PC-3 (cell line): ENCODE results near the gene LIPA. TPM values are rescaled to one million over a fixed set of nuclear protein-coding genes. Genes with fewer than 3 reads are reported as not detected.

Experiments used
- ATAC-seq: fragments of 200-7000 bp; cut with Tn5 transposase; 2 replicates; pipeline ENCODE4 v1.9.1; 2020; ENCODE audit warnings: mild to moderate bottlenecking, moderate library complexity
- BruUV-seq: library from RNA; stranded (reverse); fragments of 400-500 nt; replicated peaks from 2 replicates; lab custom pipeline; 2021; lab: Mats Ljungman, UMichigan
- CTCF ChIA-PET: fragments of 300-600 bp; sonication (Branson Sonifier 250); formaldehyde crosslinking; loops from one replicate; lab custom pipeline; 2022; ENCODE audit warnings: antibody characterized with exemption; lab: Charles Lee
- POLR2A ChIA-PET: fragments of 300-600 bp; sonication (Branson Sonifier 250); formaldehyde crosslinking; loops from one replicate; lab custom pipeline; 2022; ENCODE audit warnings: antibody characterized with exemption; ENCODE audit not compliant: unreplicated experiment; lab: Charles Lee
- DNase-seq: peaks from one replicate; pipeline ENCODE4 v3.0.0-alpha.2; 2015
- H2AFZ ChIP-seq: fragments of 300-600 bp; sonication (generic); 2 replicates; pipeline ENCODE4 v1.6.0; 2016; ENCODE audit warnings: antibody characterized with exemption, low read length
- H3F3A ChIP-seq: fragments of 300-600 bp; sonication (generic); one replicate; pipeline ENCODE4 v1.6.0; 2017; ENCODE audit warnings: antibody characterized with exemption, low read length, control low read depth, mild to moderate bottlenecking; ENCODE audit not compliant: unreplicated experiment
- H3K27ac ChIP-seq: fragments of 300-600 bp; sonication (generic); 2 replicates; pipeline ENCODE4 v1.5.1; 2016; ENCODE audit warnings: mild to moderate bottlenecking, low read length
- H3K27me3 ChIP-seq: fragments of 300-600 bp; sonication (generic); 2 replicates; pipeline ENCODE4 v1.6.1; 2016; ENCODE audit warnings: low read length, mixed read lengths
- H3K36me3 ChIP-seq: fragments of 300-600 bp; sonication (generic); 2 replicates; pipeline ENCODE4 v1.6.1; 2016; ENCODE audit warnings: low read depth, mixed run types, low read length, mixed read lengths
- H3K4me1 ChIP-seq: fragments of 300-600 bp; sonication (generic); 2 replicates; pipeline ENCODE4 v1.5.1; 2016; ENCODE audit warnings: low read length; ENCODE audit not compliant: insufficient read depth
- H3K4me2 ChIP-seq: fragments of 300-600 bp; sonication (generic); 2 replicates; pipeline ENCODE4 v1.6.0; 2016; ENCODE audit warnings: low read length
- H3K4me3 ChIP-seq: fragments of 300-600 bp; sonication (generic); 2 replicates; pipeline ENCODE4 v1.5.1; 2016; ENCODE audit warnings: mild to moderate bottlenecking, low read length, mixed read lengths
- H3K79me2 ChIP-seq: fragments of 300-600 bp; sonication (generic); 2 replicates; pipeline ENCODE4 v1.6.1; 2017; ENCODE audit warnings: low read length, mixed read lengths
- H3K9ac ChIP-seq: fragments of 300-600 bp; sonication (generic); 2 replicates; pipeline ENCODE4 v1.6.0; 2016; ENCODE audit warnings: mild to moderate bottlenecking, low read length
- H3K9me2 ChIP-seq: fragments of 300-600 bp; sonication (generic); replicated peaks from 2 replicates; pipeline ENCODE4 v1.6.1; 2016; ENCODE audit warnings: mixed run types, low read length, mixed read lengths
- H3K9me3 ChIP-seq: fragments of 300-600 bp; sonication (generic); 2 replicates; pipeline ENCODE4 v1.6.1; 2016; ENCODE audit warnings: low read length, mixed read lengths
- H4K20me1 ChIP-seq: fragments of 300-600 bp; sonication (generic); 2 replicates; pipeline ENCODE4 v1.6.1; 2016; ENCODE audit warnings: low read length, mixed read lengths
- CTCF ChIP-seq: fragments of 300-600 bp; sonication (generic); conservative IDR thresholded peaks from 2 replicates; pipeline ENCODE4 v1.5.1; 2017; ENCODE audit warnings: antibody characterized with exemption, low read depth, mild to moderate bottlenecking, low read length
- EZH2 ChIP-seq: fragments of 300-600 bp; sonication (generic); IDR thresholded peaks from one replicate; pipeline ENCODE4 v1.6.1; 2017; ENCODE audit warnings: antibody characterized with exemption, mild to moderate bottlenecking, low read length; ENCODE audit not compliant: unreplicated experiment
- EZH2phosphoT487 ChIP-seq: fragments of 300-600 bp; sonication (generic); IDR thresholded peaks from 2 replicates; pipeline ENCODE4 v1.6.1; 2018; ENCODE audit warnings: mild to moderate bottlenecking, antibody characterized with exemption, low read length, borderline replicate concordance
- intact Hi-C: fragments of 100-400 bp; cut with micrococcal nuclease; formaldehyde crosslinking; loops from 2 replicates; pipeline ENCODE4 v1.9.0; 2023
- total RNA-seq: library from RNA; depleted of rRNA; stranded (reverse); fragments of >200 nt; gene quantifications from 2 replicates; pipeline ENCODE4 v1.2.3, GENCODE V29; 2014

Gene LIPA
- total RNA-seq, 1 experiment from 2014 or later: 55.7 TPM

GRCh38 chr10:89299031-89299430 lies 47.5 kb upstream of the LIPA start:
- H3K4me2 ChIP-seq: no peak overlapping the region
- BruUV-seq: no TSS peak
- 0 out of 2 replicates have a peak, but pooled peaks cover under 1% of the 10 kb centered on the region for H3K36me3 ChIP-seq
- H3K4me3 ChIP-seq: no peak overlapping the region
- no peaks in the 10 kb centered on the region for H3K9me3 ChIP-seq
- H3F3A ChIP-seq: no peaks in the 10 kb centered on the region
- DNase-seq (no peak), ATAC-seq (no peak)
- POLR2A ChIA-PET: no interaction called here
- no peak overlapping the region for H3K9ac ChIP-seq
- no peak overlapping the region for H3K27ac ChIP-seq
- H3K79me2 ChIP-seq: peaks cover 15% of the 10 kb centered on the region
- H2AFZ ChIP-seq: no peak overlapping the region
- no peak for TF ChIP-seq EZH2
- TF ChIP-seq EZH2phosphoT487: no peak
- no peak for TF ChIP-seq CTCF
- no peaks in the 10 kb centered on the region for H4K20me1 ChIP-seq
- no peaks in the 10 kb centered on the region for H3K27me3 ChIP-seq
- peaks cover 30% of the 10 kb centered on the region for H3K4me1 ChIP-seq
- CTCF ChIA-PET: no interaction called here
- H3K9me2 ChIP-seq: no peaks in the 10 kb centered on the region
- intact Hi-C loops: no loop called here

DNA sequence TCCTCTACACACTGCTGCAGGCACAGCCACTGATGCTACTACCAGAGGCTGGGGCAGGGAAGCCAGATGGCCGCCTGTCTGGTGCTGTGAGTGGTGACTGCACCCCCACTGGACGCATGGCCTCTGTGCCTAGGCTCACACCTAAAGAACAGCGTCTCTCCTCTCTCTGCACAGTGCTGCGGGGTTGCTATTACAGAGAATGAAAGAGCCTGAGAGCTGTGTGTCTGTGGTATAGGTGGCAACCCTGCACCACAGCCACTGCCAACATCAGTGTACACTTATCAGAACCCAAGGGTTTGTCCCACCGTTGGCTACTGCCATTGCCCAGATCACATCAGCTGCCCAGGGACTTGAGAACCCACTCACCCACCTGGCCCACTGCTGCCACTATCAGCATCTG lies 46.2 kb upstream of the LIPA start:
- ATAC-seq (no peak), DNase-seq (no peak)
- Histone ChIP-seq H3K36me3 (peaks cover 11% of the 10 kb centered on the region), H3K79me2 (0 out of 2 replicates have a peak, but pooled peaks cover 3% of the 10 kb centered on the region), H3F3A (no peaks in the 10 kb centered on the region), H3K4me1 (peaks cover 18% of the 10 kb centered on the region), H2AFZ (no peak overlapping the region), H3K27me3 (no peaks in the 10 kb centered on the region), H3K27ac (no peak overlapping the region), H4K20me1 (no peaks in the 10 kb centered on the region), H3K4me3 (no peak overlapping the region), H3K9me2 (no peaks in the 10 kb centered on the region), H3K9ac (no peak overlapping the region), H3K4me2 (no peak overlapping the region), H3K9me3 (no peaks in the 10 kb centered on the region)
- intact Hi-C loops: no loop called here
- no TSS peak for BruUV-seq
- ChIA-PET CTCF (no interaction called here), POLR2A (no interaction called here)
- TF ChIP-seq EZH2 (no peak), EZH2phosphoT487 (no peak), CTCF (no peak)

- DNase-seq: no peak
- Histone ChIP-seq H3K27ac (no peak overlapping the region), H4K20me1 (no peaks in the 10 kb centered on the region), H3K9me3 (no peaks in the 10 kb centered on the region), H3F3A (no peaks in the 10 kb centered on the region), H3K9ac (no peak overlapping the region), H3K4me3 (no peak overlapping the region), H3K4me1 (peaks cover 13% of the 10 kb centered on the region), H3K36me3 (peaks cover 16% of the 10 kb centered on the region), H3K9me2 (no peaks in the 10 kb centered on the region), H3K4me2 (no peak overlapping the region), H2AFZ (no peak overlapping the region), H3K27me3 (no peaks in the 10 kb centered on the region), H3K79me2 (no peaks in the 10 kb centered on the region)
- no peak for ATAC-seq
- intact Hi-C loops: no loop called here
- CTCF ChIA-PET: no interaction called here
- TF ChIP-seq CTCF (no peak), EZH2phosphoT487 (no peak), EZH2 (no peak)
- POLR2A ChIA-PET: no interaction called here
- no TSS peak for BruUV-seq
These were observed 45.8 kb upstream of the LIPA start for GRCh38 chr10:89297356-89297755.
